HCT116 (cell line): Measurements from ENCODE around the gene PLEKHG3. TPM values are rescaled to one million over a fixed set of nuclear protein-coding genes. Genes with fewer than 3 reads are reported as not detected.

Experiments
- ATAC-seq: fragments of 200-7000 bp; cut with Tn5 transposase; 2 replicates; pipeline ENCODE4 v1.9.1; 2020; ENCODE audit warnings: mild to moderate bottlenecking, moderate library complexity
- BruUV-seq: library from RNA; stranded (reverse); fragments of 400-500 nt; replicated peaks from 2 replicates; lab custom pipeline; 2021; lab: Mats Ljungman, UMichigan
- CTCF ChIA-PET: fragments of 300-600 bp; sonication (Branson Sonifier 250); formaldehyde crosslinking; loops from one replicate; lab custom pipeline; 2021; ENCODE audit warnings: antibody characterized with exemption; lab: Charles Lee
- POLR2A ChIA-PET: fragments of 300-600, 350-600 bp; sonication (Branson Sonifier 250); formaldehyde crosslinking; loops from one replicate; lab custom pipeline; 2021; ENCODE audit warnings: antibody characterized with exemption; lab: Charles Lee
- RAD21 ChIA-PET, 2 experiments: fragments of 300-600 bp; sonication (Branson Sonifier 250); formaldehyde crosslinking; loops; one replicate each; lab custom pipeline; 2023; ENCODE audit warnings: low total read pairs in 2 of 2; ENCODE audit not compliant: uncharacterized antibody in 2 of 2, unreplicated experiment in 2 of 2, low non-redundant PET in 1 of 2; lab: Charles Lee
- DNase-seq: peaks from one replicate; pipeline ENCODE4 v3.0.0-alpha.2; 2010; ENCODE audit warnings: low read depth, low spot score
- H2AFZ ChIP-seq: fragments of 200-600 bp; shearing (Covaris generic), sonication (generic); 2 replicates; pipeline ENCODE4 v1.6.1; 2017; ENCODE audit warnings: low read depth, mixed run types, mixed read lengths, antibody characterized with exemption, low read length; ENCODE audit not compliant: poor library complexity, severe bottlenecking
- H3K27ac ChIP-seq: 2 replicates; pipeline ENCODE4 v1.5.1; 2012; ENCODE audit warnings: low read depth, low read length
- H3K27me3 ChIP-seq: fragments of 200-600 bp; sonication (generic); 2 replicates; pipeline ENCODE4 v1.6.1; 2016; ENCODE audit warnings: mixed run types, low read length, mixed read lengths; ENCODE audit not compliant: insufficient read depth
- H3K36me3 ChIP-seq, 2 experiments: fragments of 200-500 bp in 1 of 2; fragments of 200-600 bp in 1 of 2; sonication (Bioruptor generic) in 1 of 2; sonication (generic) in 1 of 2; 2 replicates each; pipeline versions ENCODE4 v1.5.1 to v1.6.1; 2014 to 2016; ENCODE audit warnings: low read length in 2 of 2, inconsistent platforms in 1 of 2, mixed read lengths in 1 of 2, mixed run types in 1 of 2; ENCODE audit not compliant: insufficient read depth in 2 of 2, control insufficient read depth in 1 of 2
- H3K4me1 ChIP-seq, 2 experiments: fragments of 200-600 bp in 1 of 2; sonication (generic) in 1 of 2; 2 replicates each; pipeline versions ENCODE4 v1.5.1 to v1.6.1; 2012 to 2017; ENCODE audit warnings: low read length in 2 of 2, inconsistent platforms in 1 of 2, mild to moderate bottlenecking in 1 of 2, mixed read lengths in 1 of 2, mixed run types in 1 of 2, moderate library complexity in 1 of 2; ENCODE audit not compliant: insufficient read depth in 2 of 2, control insufficient read depth in 1 of 2
- H3K4me2 ChIP-seq: fragments of 200-600 bp; sonication (generic); 2 replicates; pipeline ENCODE4 v1.6.1; 2017; ENCODE audit warnings: mixed run types, low read length, mixed read lengths
- H3K4me3 ChIP-seq, 2 experiments: fragments of 200-600 bp in 1 of 2; sonication (generic) in 1 of 2; replicated peaks in 1 of 2; 2 replicates each; pipeline ENCODE4 v1.5.1; 2011 to 2016; ENCODE audit warnings: low read length in 2 of 2, control low read depth in 1 of 2, low read depth in 1 of 2, mild to moderate bottlenecking in 1 of 2, mixed read lengths in 1 of 2, mixed run types in 1 of 2
- H3K79me2 ChIP-seq: fragments of 200-600 bp; sonication (generic); 2 replicates; pipeline ENCODE4 v1.6.1; 2017; ENCODE audit warnings: mild to moderate bottlenecking, mixed run types, low read length, moderate library complexity, mixed read lengths; ENCODE audit not compliant: insufficient read depth
- H3K9ac ChIP-seq: fragments of 200-600 bp; sonication (generic); 2 replicates; pipeline ENCODE4 v1.6.1; 2016; ENCODE audit warnings: low read length, mixed read lengths
- H3K9me2 ChIP-seq: fragments of 200-600 bp; sonication (generic), shearing (Covaris generic); 2 replicates; pipeline ENCODE4 v1.6.1; 2017; ENCODE audit warnings: mixed run types, mild to moderate bottlenecking, moderate library complexity; ENCODE audit not compliant: insufficient read depth
- H3K9me3 ChIP-seq, 2 experiments: fragments of 200-500 bp in 1 of 2; fragments of 200-600 bp in 1 of 2; sonication (Bioruptor generic) in 1 of 2; sonication (generic) in 1 of 2; 2 replicates each; pipeline ENCODE4 v1.6.1; 2014 to 2017; ENCODE audit warnings: low read length in 2 of 2, mixed read lengths in 2 of 2, inconsistent platforms in 1 of 2, low read depth in 1 of 2, mild to moderate bottlenecking in 1 of 2, mixed run types in 1 of 2, moderate library complexity in 1 of 2; ENCODE audit not compliant: control insufficient read depth in 1 of 2, insufficient read depth in 1 of 2
- H4K20me1 ChIP-seq: fragments of 200-600 bp; sonication (generic), shearing (Covaris generic); 2 replicates; pipeline ENCODE4 v1.6.1; 2017; ENCODE audit warnings: mixed run types, mild to moderate bottlenecking, moderate library complexity; ENCODE audit not compliant: insufficient read depth
- ATF3 ChIP-seq: IDR thresholded peaks from 2 replicates; pipeline ENCODE4 v1.6.1; 2012
- CBX3 ChIP-seq: IDR thresholded peaks from 2 replicates; pipeline ENCODE4 v1.6.1; 2012; ENCODE audit warnings: low read depth
- CTCF ChIP-seq, 3 experiments: fragments of 200-600 bp in 1 of 3; sonication (generic) in 1 of 3; IDR thresholded peaks in 2 of 3; conservative IDR thresholded peaks in 1 of 3; 2 replicates each; pipeline ENCODE4 v1.5.1; 2012 to 2017; ENCODE audit warnings: low read depth in 2 of 3, low read length in 2 of 3, antibody characterized with exemption in 1 of 3, borderline replicate concordance in 1 of 3, control low read depth in 1 of 3, mild to moderate bottlenecking in 1 of 3, mixed read lengths in 1 of 3, mixed run types in 1 of 3, moderate library complexity in 1 of 3; ENCODE audit not compliant: insufficient read depth in 1 of 3
- EGR1 ChIP-seq: IDR thresholded peaks from 2 replicates; pipeline ENCODE4 v1.6.1; 2012; ENCODE audit warnings: low read depth
- EZH2 ChIP-seq: fragments of 200-600 bp; sonication (generic); IDR thresholded peaks from 2 replicates; pipeline ENCODE4 v1.6.1; 2017; ENCODE audit warnings: antibody characterized with exemption, mixed run types
- FOSL1 ChIP-seq: IDR thresholded peaks from 2 replicates; pipeline ENCODE4 v1.6.1; 2012; ENCODE audit warnings: low read depth
- JUND ChIP-seq: IDR thresholded peaks from 2 replicates; pipeline ENCODE4 v1.6.1; 2012
- MAX ChIP-seq: IDR thresholded peaks from 2 replicates; pipeline ENCODE4 v1.6.1; 2012
- POLR2A ChIP-seq: IDR thresholded peaks from 2 replicates; pipeline ENCODE4 v1.7.0; 2011; ENCODE audit warnings: borderline replicate concordance; ENCODE audit not compliant: insufficient read depth, insufficient read length; ENCODE audit errors: extremely low read depth
- SP1 ChIP-seq: IDR thresholded peaks from 2 replicates; pipeline ENCODE4 v1.6.1; 2012; ENCODE audit warnings: low read depth
- TCF7L2 ChIP-seq: IDR thresholded peaks from 2 replicates; pipeline ENCODE4 v1.7.0; 2011; ENCODE audit warnings: borderline replicate concordance, inconsistent platforms; ENCODE audit not compliant: insufficient read depth, insufficient read length; ENCODE audit errors: extremely low read depth
- YY1 ChIP-seq: IDR thresholded peaks from 2 replicates; pipeline ENCODE4 v1.6.1; 2011; ENCODE audit warnings: low read length, low read depth, moderate library complexity, mild to moderate bottlenecking; ENCODE audit not compliant: insufficient replicate concordance; ENCODE audit errors: extremely low read depth
- ZBTB33 ChIP-seq: IDR thresholded peaks from 2 replicates; pipeline ENCODE4 v1.6.1; 2011; ENCODE audit warnings: mild to moderate bottlenecking, low read length, moderate library complexity; ENCODE audit not compliant: insufficient replicate concordance; ENCODE audit errors: extremely low read depth
- ZFX ChIP-seq: fragments of 450-650 bp; IDR thresholded peaks from 2 replicates; pipeline ENCODE4 v1.6.1; 2017
- ZNF274 ChIP-seq: fragments of 200-500 bp; sonication (Bioruptor generic); IDR thresholded peaks from 2 replicates; pipeline ENCODE4 v1.6.1; 2014; ENCODE audit warnings: mild to moderate bottlenecking, low read depth, low read length, inconsistent platforms
- intact Hi-C: fragments of 100-400 bp; cut with micrococcal nuclease; formaldehyde crosslinking; loops from 2 replicates; pipeline ENCODE4 v1.10.0; 2022
- total RNA-seq: library from RNA; stranded (reverse); gene quantifications from one replicate; pipeline ENCODE4 v1.2.1, GENCODE V29; 2021; ENCODE audit not compliant: unreplicated experiment

PLEKHG3 gene
- total RNA-seq, 1 experiment from 2014 or later, result 55.6 TPM

- TF ChIP-seq EZH2 (no peak), FOSL1 (no peak)
- TF ChIP-seq, all 23 proteins: peak for 0
Observed at GRCh38 chr14:64774272-64774671, 70.0 kb downstream of the PLEKHG3 start (continued).

- no peak overlapping the region for H3K9ac ChIP-seq
- intact Hi-C loops, result no loop called here
- POLR2A ChIA-PET, result no interaction called here
- no peak overlapping the region for H3K4me2 ChIP-seq
- H3K27ac ChIP-seq, result no peak overlapping the region
- H4K20me1 ChIP-seq, result no peaks in the 10 kb centered on the region
- CTCF ChIA-PET, result interaction anchor here (2.4 to 2.8 kb wide), 2 partner anchors 11 to 117 kb away, joined by 8 to 9 read pairs; no protein-coding TSS in a partner anchor
- H2AFZ ChIP-seq, result no peak overlapping the region
- H3K27me3 ChIP-seq, result no peaks in the 10 kb centered on the region
- no peaks in the 10 kb centered on the region for H3K9me3 ChIP-seq
- no TSS peak for BruUV-seq
- H3K4me1 ChIP-seq, result peaks cover 0 to 4% of the 10 kb centered on the region in 2 experiments; a peak in 1 of 4 replicates
- RAD21 ChIA-PET, result no interaction called here
- H3K4me3 ChIP-seq, result no peak overlapping the region
- H3K36me3 ChIP-seq, result no peaks in the 10 kb centered on the region
- H3K9me2 ChIP-seq, result no peaks in the 10 kb centered on the region
- TF ChIP-seq ATF3 (no peak), JUND (no peak), YY1 (no peak), ZBTB33 (no peak), ZNF274 (no peak), TCF7L2 (no peak), SP1 (no peak), CTCF (IDR thresholded peaks at IDR 0.05 in 2 of 3, conservative IDR thresholded peaks at IDR 0.05 in 1 of 3; ENCODE audit: borderline replicate concordance in 1 of 3, insufficient read depth in 1 of 3, low read depth in 2 of 3, low read length in 2 of 3) (no peak), CBX3 (no peak), EZH2 (no peak), ZFX (no peak), POLR2A (no peak), EGR1 (no peak), MAX (no peak)
- ATAC-seq, result no peak
- no peaks in the 10 kb centered on the region for H3K79me2 ChIP-seq
- DNase-seq, result no peak
Observed at GRCh38 chr14:64775081-64775777, 71.0 kb downstream of the PLEKHG3 start.
